ENCODE results near the gene RASSF4.

RASSF4 gene

GRCh38 chr10:44995914-44996669 lies 36.5 kb downstream of the RASSF4 start:
- in situ Hi-C loops (cut with HindIII; ENCODE audit: low sequenced_read_pairs) = no loop called here
- no peak for DNase-seq (ENCODE audit: low read depth)
- TF ChIP-seq, protein P1, sequence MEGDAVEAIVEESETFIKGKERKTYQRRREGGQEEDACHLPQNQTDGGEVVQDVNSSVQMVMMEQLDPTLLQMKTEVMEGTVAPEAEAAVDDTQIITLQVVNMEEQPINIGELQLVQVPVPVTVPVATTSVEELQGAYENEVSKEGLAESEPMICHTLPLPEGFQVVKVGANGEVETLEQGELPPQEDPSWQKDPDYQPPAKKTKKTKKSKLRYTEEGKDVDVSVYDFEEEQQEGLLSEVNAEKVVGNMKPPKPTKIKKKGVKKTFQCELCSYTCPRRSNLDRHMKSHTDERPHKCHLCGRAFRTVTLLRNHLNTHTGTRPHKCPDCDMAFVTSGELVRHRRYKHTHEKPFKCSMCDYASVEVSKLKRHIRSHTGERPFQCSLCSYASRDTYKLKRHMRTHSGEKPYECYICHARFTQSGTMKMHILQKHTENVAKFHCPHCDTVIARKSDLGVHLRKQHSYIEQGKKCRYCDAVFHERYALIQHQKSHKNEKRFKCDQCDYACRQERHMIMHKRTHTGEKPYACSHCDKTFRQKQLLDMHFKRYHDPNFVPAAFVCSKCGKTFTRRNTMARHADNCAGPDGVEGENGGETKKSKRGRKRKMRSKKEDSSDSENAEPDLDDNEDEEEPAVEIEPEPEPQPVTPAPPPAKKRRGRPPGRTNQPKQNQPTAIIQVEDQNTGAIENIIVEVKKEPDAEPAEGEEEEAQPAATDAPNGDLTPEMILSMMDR (IDR thresholded peaks at IDR 0.05; ENCODE audit: low read depth, low read length, missing control alignments) = no peak

GRCh38 chr10:44997105-44997748 lies 37.6 kb downstream of the RASSF4 start:
- in situ Hi-C loops (cut with HindIII; ENCODE audit: low sequenced_read_pairs) = no loop called here
- TF ChIP-seq, protein P1 (IDR thresholded peaks at IDR 0.05; ENCODE audit: low read depth, low read length, missing control alignments) = no peak
- DNase-seq (ENCODE audit: low read depth) = no peak

More at GRCh38 chr10:44995914-44996669, 36.5 kb downstream of the RASSF4 start:
- H3K4me3 ChIP-seq (ENCODE audit: low read depth, low read length) = no peak overlapping the region

GRCh38 chr10:44998146-44998631 lies 38.6 kb downstream of the RASSF4 start:
- TF ChIP-seq, protein P1 (IDR thresholded peaks at IDR 0.05; ENCODE audit: low read depth, low read length, missing control alignments) = no peak
- no peak overlapping the region for H3K4me3 ChIP-seq (ENCODE audit: low read depth, low read length)
- in situ Hi-C loops (cut with HindIII; ENCODE audit: low sequenced_read_pairs) = no loop called here
- no peak for DNase-seq (ENCODE audit: low read depth)

More at GRCh38 chr10:44997105-44997748, 37.6 kb downstream of the RASSF4 start:
- H3K4me3 ChIP-seq (ENCODE audit: low read depth, low read length) = no peak overlapping the region

DNA sequence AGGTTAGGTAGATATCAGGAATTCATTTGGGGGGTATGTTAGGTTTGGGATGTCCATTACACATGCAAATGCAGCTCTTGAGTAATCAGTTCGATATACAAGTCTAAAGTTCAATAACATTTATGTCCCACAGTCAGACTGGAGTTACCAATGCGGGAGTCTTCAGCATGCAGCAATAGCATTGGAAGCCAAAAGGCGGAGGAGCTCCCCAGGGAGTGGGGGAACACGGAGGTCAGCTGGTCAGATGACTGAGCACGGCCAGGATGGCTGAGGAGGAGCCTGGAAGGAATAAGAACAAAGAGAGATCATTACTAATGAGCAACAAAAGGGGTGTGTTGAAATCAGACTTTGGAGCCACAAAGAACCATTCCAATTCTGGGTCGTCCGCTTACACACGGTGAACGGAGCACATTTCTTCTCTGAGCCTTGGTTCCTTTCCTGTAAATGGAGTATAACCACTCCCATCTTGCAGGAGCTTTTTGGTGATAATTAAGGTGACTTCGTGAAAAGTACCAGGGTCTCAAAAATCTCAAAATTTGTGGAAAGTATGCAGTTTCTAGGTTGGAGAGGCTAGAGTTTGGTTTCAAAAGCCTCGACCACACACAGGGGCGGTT lies 40.6 kb downstream of the RASSF4 start:
- H3K4me3 ChIP-seq (ENCODE audit: low read depth, low read length) = peak overlapping the region; percentile 53
- DNase-seq (ENCODE audit: low read depth) = no peak
- TF ChIP-seq, protein P1 (IDR thresholded peaks at IDR 0.05; ENCODE audit: low read depth, low read length, missing control alignments) = no peak
- in situ Hi-C loops (cut with HindIII; ENCODE audit: low sequenced_read_pairs) = loop anchor here (5.0 kb wide), 1 partner anchor 38 kb away; no protein-coding TSS in a partner anchor

GRCh38 chr10:45000752-45001380 lies 41.3 kb downstream of the RASSF4 start, which contains the start of gene ZNF22:
Gene ZNF22 (plus strand): TSS chr10:45000923. CDS start chr10:45003369, 2,446 bp downstream.
- no peak for DNase-seq (ENCODE audit: low read depth)
- TF ChIP-seq, protein P1 (IDR thresholded peaks at IDR 0.05; ENCODE audit: low read depth, low read length, missing control alignments) = no peak
- in situ Hi-C loops (cut with HindIII; ENCODE audit: low sequenced_read_pairs) = loop anchor here (5.0 kb wide), 1 partner anchor 39 kb away; no protein-coding TSS in a partner anchor
- peak within 1 kb of the TSS; percentile 53 for H3K4me3 ChIP-seq (ENCODE audit: low read depth, low read length)
